WTC11 (cell line): ENCODE data around the gene SPSB2.

Experiments
- E2F4 ChIP-seq: sonication (generic); formaldehyde crosslinking; IDR thresholded peaks from 2 replicates; pipeline ENCODE4 v1.8.1; 2022; ENCODE audit warnings: low read depth, mild to moderate bottlenecking, moderate library complexity, missing genetic modification reagents, borderline replicate concordance
- MAX ChIP-seq: sonication (generic); formaldehyde crosslinking; IDR thresholded peaks from 2 replicates; pipeline ENCODE4 v1.8.0; 2022; ENCODE audit warnings: mild to moderate bottlenecking, missing genetic modification reagents
- TEAD4 ChIP-seq: sonication (generic); formaldehyde crosslinking; IDR thresholded peaks from 2 replicates; pipeline ENCODE4 v1.8.0; 2022; ENCODE audit warnings: mild to moderate bottlenecking, missing genetic modification reagents

GRCh38 chr12:6832125-6832524 lies 41.0 kb downstream of the SPSB2 start:
- TF ChIP-seq E2F4 (CRISPR knock-in tag) (no peak), MAX (no peak), TEAD4 (CRISPR knock-in tag) (no peak)
